Activated CD8-positive, alpha-beta memory T cell treated with anti-CD3 and anti-CD28 coated beads for 1 hour (primary cell): Measurements from ENCODE around the gene FCER2.

Source experiments
- DNase-seq, 2 donors: peaks; one replicate each; pipeline ENCODE4 v3.0.0-alpha.2; 2020; ENCODE audit warnings: low read depth in 1 of 2; ENCODE audit errors: extremely low read depth in 1 of 2

The FCER2 gene

GRCh38 chr19:7679771-7680605 is 21.9 kb downstream of the FCER2 start:
- DNase-seq, result no peak

- DNase-seq, result peak in 1 of 2 donors; percentile 39
Observed at GRCh38 chr19:7678971-7679751, 22.8 kb downstream of the FCER2 start.

GRCh38 chr19:7677669-7678311 is 24.1 kb downstream of the FCER2 start:
- no peak for DNase-seq

GRCh38 chr19:7676854-7677253 is 25.1 kb downstream of the FCER2 start, which contains the start of gene MCEMP1:
TSS of gene MCEMP1 (plus strand) at chr19:7677090. CDS start at chr19:7677121, 31 bp downstream.
- no peak for DNase-seq

GRCh38 chr19:7676376-7676775 is 25.6 kb downstream of the FCER2 start:
- DNase-seq, result no peak

GRCh38 chr19:7674010-7675005 is 27.6 kb downstream of the FCER2 start:
- DNase-seq, result no peak

- no peak for DNase-seq
Observed at GRCh38 chr19:7672522-7672921, 29.4 kb downstream of the FCER2 start.

GRCh38 chr19:7670790-7671189 is 31.1 kb downstream of the FCER2 start:
- no peak for DNase-seq

- DNase-seq, result no peak
Observed at GRCh38 chr19:7670150-7670783, 31.7 kb downstream of the FCER2 start.

- DNase-seq, result no peak
Observed at GRCh38 chr19:7669641-7670040, 32.3 kb downstream of the FCER2 start.

- no peak for DNase-seq
Observed at GRCh38 chr19:7668842-7669241, 33.1 kb downstream of the FCER2 start, which contains the start of gene RETN. TSS of gene RETN (plus strand) at chr19:7669049. CDS start at chr19:7669327, 278 bp downstream.

- DNase-seq, result no peak
Observed at GRCh38 chr19:7665076-7665475, 36.9 kb downstream of the FCER2 start.

- DNase-seq, result no peak
Observed at GRCh38 chr19:7663706-7664105, 38.2 kb downstream of the FCER2 start.

- no peak for DNase-seq
Observed at GRCh38 chr19:7662657-7663056, 39.3 kb downstream of the FCER2 start.

GRCh38 chr19:7661744-7662538 is 40.0 kb downstream of the FCER2 start:
- no peak for DNase-seq

- DNase-seq, result no peak
Observed at GRCh38 chr19:7658219-7658686, 43.7 kb downstream of the FCER2 start.

- no peak for DNase-seq
Observed at GRCh38 chr19:7657131-7657751, 44.7 kb downstream of the FCER2 start.

- no peak for DNase-seq
Observed at GRCh38 chr19:7655581-7655980, 46.4 kb downstream of the FCER2 start.
